ENCODE data around the gene RAPGEF1.

DNA sequence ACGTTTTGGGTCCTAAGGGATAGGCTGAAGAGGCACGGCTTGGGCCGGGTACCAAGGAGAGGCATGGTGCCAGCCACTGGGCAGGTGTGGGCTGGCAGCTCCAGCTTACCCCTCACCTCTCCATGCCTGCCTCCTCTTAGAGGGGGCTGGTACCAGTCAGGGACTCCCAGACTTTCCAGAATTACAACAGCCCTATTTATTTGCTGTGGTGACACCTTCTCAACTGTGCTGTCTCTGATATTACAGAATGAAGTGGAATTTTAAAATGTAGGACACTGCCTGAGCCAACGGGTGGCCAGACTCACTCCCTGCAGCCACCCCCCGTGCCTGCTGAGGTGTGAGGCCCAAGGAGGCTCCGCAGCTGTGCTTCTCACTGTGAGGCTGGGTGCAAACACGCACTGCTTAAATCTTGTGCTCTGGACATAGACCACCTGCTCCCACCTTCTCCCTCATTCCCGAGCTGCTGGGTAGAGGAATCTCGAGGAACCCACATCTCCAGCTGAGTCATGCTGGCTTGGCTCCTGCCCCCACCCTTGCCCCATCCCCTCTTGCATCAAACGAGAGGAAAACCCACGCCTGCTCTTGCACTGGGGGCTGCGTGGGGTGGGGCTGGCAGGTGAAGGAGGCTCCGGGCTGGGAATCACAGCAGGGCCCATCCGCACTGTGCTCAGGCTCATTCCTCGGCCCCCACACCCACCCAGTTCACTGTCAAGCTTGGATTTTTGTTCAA, 146.6 kb downstream of the RAPGEF1 start:
- no peak for TF ChIP-seq ZNF780A (CRISPR knock-in tag; IDR thresholded peaks at IDR 0.05)
- no peak for TF ChIP-seq NR2F6 (CRISPR knock-in tag; IDR thresholded peaks at IDR 0.05)
- TF ChIP-seq SMAD3 (CRISPR knock-in tag; conservative IDR thresholded peaks at IDR 0.05), result no peak
- no peak for TF ChIP-seq ZKSCAN3 (CRISPR knock-in tag; IDR thresholded peaks at IDR 0.05)
